NCI-H146 (cell line): ENCODE results near the gene IP6K1.
A peak's percentile ranks its signal among the peaks of the same experiment; 100 is the strongest.
"Not testable (repeated sequence)": the region's sequence is repeated elsewhere in the genome, so short reads cannot be mapped to it uniquely, and the experiment has no call there.

Experiments
- DNase-seq: peaks from one replicate; lab custom pipeline; 2025; lab: John Stamatoyannopoulos, UW

Gene IP6K1

GRCh38 chr3:49786357-49787181 is at the start of gene IP6K1:
Gene IP6K1 (minus strand): TSS chr3:49786542. CDS start chr3:49748040, 38,502 bp downstream.
- DNase-seq = peak; percentile 99

- no peak for DNase-seq
These were observed 45.0 kb upstream of the IP6K1 start for GRCh38 chr3:49831341-49831740.

- no peak for DNase-seq
These were observed 39.7 kb upstream of the IP6K1 start for GRCh38 chr3:49826016-49826415.

DNA sequence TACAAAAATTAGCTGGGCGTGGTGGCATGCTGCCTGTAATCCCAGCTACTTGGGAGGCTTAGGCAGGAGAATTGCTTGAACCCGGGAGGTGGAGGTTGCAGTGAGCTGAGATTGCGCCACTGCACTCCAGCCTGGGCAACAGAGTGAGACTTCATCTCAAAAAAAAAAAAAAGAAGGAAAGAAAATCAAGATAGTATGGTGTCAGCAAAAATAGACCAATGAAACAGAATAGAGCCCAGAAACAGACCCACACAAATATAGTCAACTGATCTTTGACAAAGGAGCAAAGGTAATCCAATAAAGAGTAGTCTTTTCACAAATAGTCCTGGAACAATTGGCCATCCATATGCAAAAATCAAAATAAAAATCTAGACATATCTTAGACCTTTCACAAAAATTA is 36.8 kb upstream of the IP6K1 start:
- DNase-seq = not testable (repeated sequence)

DNA sequence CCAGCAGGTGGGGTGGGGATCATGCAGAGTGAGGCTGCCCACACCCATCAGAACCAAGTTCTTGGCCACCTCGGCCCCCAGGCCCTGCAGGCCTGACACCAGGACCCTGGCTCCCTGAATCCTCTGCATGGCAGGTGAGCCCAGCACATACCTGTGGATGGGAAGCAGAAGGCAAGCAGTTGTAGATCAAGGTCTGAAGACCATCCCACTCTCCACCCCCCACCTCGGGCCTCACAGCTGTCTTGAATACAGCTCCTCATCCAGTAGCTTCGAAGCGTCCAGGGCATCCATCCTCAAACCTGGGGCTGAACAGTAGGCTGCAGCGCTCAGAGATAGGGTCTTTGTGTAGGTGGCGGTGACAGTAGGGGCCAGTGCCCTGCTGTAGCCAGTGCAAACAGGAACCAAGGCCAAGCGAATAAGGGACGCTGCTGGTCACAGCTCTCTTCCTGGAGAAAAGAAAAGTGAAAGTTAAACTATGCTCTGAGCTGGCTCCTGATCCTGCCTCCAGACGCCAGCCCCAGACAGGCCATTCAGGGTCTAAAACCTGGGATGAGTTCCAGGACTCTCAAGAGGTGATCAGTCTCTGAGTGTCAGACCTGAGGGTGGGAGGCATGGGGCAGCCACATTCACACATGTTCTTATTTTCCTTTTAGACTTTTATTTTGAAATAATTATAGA is 27.3 kb upstream of the IP6K1 start, which contains the start of gene UBA7:
TSS of gene UBA7 (minus strand) at position 457 of the 678 bp plus-strand sequence. CDS start at position 291, 166 bp downstream.
- DNase-seq = no peak

DNA sequence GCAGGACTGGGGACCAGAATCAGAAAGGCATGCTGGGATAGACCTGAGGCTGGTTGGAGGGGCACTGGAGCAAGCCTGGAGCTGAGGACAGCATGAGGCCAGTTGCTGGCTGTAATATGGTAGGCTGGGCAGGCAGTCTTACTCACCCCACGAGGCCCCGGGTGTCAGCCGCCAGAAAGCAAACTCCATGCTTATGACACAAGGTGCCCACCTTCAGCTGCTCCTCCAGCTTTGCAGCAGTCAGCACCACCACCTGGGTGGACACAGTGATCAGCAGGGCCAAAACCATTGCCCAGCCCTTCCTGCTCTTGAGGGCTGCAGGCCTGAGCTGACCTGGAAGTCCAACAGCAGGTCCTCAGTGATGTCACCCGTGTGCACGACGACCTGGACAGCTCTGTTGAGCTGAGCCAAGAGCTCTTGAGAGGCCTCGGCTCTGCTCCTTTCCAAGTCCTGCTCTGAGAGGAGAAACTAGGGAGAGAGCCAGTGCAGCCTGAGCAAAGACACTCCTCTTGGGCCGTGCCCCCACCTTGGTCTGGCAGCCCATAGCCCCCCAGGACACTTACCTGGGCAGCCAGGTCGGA is 26.7 kb upstream of the IP6K1 start:
- no peak for DNase-seq

DNA sequence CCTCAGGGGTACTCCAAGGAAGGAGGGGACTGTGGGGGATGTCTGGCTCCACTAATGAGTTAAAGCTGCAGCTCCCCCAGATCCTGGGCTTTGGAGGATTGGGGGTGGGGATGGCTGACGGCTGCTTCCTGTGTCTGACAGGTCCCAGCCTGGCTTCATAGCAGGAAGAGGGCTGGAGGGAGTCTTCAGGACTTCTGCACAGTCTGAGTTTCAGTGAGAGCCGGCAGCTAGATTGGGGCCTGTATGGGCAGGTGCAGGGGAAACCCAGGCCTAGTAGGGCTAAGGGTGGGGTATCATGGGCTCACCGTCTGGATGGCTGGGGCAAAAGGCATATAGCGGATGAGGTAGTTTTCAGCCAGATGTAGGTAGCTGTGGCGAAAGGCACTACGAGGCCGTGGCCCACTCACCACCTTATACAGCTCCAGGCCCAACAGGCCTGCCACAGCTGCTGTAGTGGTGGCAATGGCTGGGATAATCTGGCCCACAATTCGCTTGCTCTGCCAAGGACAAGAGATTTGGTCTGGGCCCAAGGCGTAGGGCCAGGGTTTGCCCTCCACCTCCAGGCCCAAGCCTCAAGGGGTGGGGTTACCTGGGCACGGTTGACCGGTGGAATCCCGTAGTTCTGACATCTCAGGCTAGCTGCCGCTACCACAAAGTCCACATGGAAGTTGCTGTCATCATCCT is 21.2 kb upstream of the IP6K1 start:
- no peak for DNase-seq

DNA sequence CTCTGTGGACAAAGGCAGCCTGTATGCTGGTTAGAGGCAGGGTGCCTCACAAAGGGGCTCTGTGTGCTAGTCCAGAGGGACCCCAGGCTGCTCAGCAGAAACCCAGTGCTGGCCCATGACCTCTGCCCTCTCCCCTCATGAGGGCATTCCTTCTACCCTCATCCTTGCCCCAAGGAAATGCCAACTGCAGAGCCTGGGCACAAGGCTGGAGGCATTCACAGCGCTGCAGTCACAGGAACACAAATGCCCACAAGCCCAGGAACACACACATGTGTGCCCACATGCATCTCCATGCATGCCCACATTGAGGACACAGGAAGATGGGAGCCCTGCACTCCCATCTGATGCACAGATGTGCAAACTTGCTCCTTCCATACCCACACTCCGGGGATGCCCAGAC is 20.5 kb upstream of the IP6K1 start:
- no peak for DNase-seq

DNA sequence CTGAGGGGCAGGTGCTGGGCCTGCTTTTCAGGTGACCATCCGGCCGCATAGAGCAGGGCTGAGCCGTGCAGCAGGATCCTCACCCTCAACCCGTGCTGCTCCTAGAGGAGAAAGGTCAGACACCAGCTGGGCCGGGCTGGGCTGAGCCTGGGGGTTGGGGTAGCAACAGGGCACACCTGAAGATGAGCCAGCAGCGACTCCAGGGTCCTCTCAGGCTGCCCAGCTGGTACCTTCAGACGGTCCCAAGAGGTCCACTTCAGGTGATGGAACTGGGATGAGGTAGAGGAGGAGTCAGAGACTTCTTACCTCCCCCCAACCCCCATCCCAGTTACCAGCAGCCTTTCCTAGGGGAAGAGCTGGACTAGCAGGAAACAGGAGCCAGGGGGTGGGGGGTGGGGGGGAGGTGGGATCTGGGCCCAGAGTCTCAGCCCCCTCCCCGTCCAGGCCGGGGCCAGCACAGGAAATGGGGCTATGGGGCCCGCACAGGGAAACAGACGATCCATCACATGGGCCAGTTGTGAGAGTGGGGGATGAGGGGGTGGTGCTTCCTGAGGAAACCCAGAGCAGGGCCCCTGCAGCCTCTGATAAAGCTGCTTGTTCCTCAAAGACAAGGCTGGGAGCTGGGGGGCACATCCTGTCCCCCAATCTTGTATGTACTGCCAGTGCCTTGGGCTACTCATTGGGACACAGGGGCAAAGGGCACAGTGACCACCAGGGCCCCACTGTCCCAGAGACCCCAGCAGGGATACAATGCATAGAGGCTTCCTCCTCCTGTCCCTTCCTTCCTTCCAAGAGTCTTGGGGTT is 19.8 kb upstream of the IP6K1 start:
- no peak for DNase-seq

DNA sequence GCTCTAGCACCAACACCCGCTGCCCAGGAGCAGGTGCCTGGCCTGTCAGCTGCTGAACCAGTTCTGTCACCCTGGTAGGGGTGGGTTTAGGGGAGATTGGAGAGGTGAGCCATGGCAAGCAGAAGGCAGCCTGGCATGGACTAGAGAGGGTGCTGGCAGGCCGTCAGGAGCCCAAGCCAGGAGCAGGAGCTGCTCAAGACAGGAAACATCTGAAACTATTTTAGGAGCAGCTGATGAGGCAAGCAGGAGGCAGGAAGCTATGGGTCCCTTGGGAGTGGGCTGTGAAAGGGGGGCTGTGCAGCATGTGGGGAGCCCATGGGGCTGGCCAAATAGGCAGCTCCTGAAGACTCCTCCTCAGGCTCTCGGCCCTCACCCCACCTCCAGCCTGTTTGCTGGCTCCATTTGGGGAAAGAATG is 19.0 kb upstream of the IP6K1 start:
- DNase-seq = no peak

DNA sequence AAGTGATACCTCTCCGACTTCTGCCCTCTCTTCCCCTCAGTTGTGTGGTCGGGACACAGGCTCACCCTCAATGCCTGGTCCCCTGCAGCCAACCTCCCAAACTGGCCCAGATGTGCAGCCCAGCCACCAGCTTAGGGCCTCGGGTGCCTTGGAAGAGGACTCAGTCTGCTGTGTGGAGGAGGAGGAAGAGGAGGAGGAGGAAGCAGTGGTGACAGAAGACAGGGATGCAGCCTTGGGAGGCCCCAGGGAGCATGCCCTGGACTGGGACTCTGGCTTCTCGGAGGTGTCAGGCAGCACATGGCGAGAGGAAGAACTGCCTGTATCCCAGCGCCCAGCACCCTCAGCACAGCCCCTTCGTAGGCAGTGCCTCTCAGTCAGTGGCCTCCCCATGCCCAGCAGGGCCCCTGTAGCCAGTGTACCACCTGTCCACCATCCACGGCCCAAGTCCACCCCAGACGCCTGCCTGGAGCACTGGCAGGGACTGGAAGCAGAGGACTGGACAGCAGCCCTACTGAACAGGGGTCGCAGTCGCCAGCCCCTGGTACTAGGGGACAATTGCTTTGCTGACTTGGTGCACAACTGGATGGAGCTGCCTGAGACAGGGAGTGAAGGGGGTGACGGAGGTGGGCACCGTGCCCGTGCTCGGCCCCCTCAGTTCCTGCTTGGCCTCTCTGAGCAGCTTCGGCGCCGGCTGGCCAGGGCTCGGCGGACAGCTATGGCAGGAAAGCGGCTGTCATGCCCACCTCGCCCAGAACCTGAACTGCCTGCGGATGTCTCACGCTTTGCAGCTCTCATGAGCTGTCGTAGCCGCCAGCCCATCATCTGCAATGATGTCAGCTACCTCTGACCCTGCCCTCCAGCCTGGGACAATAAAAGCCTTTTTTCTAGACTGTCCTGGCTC is 18.0 kb upstream of the IP6K1 start:
- no peak for DNase-seq

- DNase-seq = peak; percentile 21
These were observed 17.3 kb upstream of the IP6K1 start for GRCh38 chr3:49803465-49804140.

DNA sequence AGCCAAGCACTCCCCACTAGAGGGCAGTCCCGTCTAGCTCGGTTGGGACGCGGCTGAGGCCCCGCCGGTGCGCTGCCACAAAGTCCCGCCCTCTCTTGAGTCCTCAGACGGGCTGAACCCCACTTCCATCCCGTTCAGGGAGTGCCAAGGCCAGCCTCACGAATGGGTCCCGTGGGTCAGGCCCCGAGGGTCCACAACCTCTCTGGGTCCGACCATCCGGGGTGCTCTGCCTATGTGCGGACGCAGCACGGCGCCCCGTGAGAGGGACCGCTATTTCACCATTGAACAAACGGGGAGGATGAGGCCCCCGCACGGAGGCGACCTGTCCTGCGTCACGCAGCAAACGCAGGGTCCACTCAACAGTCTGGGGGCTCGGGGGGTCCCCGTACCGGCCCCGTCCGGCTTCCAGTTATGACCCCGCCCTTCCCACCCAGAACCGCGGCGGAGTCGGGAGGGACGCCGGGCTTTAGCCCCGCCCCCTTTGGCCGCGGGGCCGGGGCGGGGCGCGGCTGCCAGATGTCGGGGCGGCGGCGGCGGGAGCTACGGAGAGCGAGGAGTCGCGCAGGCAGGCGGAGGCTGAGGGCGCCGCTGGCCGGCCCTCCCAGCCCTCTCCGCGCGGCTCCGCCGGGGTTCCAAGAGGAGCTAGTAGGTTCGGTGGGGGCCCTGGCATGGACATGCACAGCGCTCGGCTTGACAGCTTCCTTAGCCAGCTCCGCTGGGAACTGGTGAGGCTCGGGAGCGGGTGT is 16.6 kb upstream of the IP6K1 start, which contains the start of gene INKA1:
TSS of gene INKA1 (plus strand) at position 543 of the 746 bp plus-strand sequence. CDS start at position 675, 132 bp downstream.
- DNase-seq = peak; percentile 72

GRCh38 chr3:49801160-49801559 is 14.8 kb upstream of the IP6K1 start:
- DNase-seq = no peak

- no peak for DNase-seq
These were observed 13.4 kb upstream of the IP6K1 start, which contains the start of gene CDHR4 for GRCh38 chr3:49799761-49800160. Gene CDHR4 (minus strand): TSS chr3:49799873. CDS start chr3:49799812, 61 bp downstream.

DNA sequence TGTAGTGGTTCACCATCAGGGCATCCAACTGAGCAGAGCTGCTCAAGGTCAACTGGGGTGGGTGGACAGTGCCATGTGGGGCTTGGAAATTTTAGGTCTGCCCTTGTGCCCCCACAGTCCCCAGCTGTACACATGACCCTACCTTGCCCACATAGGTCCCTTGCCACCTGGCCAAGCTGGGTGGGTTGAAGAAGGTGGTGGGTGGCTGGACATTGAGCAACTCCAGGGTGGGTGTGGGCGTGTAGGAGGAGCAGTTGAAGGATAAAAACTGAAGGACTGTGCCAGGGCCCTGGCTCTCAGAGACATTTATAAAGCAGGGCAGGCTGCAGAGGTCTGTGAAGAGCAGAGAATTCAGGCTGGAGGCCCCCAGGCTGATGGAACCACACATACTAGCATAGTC is 12.8 kb upstream of the IP6K1 start:
- no peak for DNase-seq

GRCh38 chr3:49794926-49795905 is 8.9 kb upstream of the IP6K1 start:
- DNase-seq = no peak

GRCh38 chr3:49794431-49794830 is 8.1 kb upstream of the IP6K1 start:
- DNase-seq = no peak
